NCI-H82 treated with DMSO at 0.1 percent for 48 hours (cell line): Measurements from ENCODE around the gene MVP.

Experiments
- DNase-seq: peaks from one replicate; lab custom pipeline; 2025; ENCODE audit not compliant: unreplicated experiment; lab: John Stamatoyannopoulos, UW

MVP gene

GRCh38 chr16:29804455-29805231, 15.6 kb upstream of the MVP start:
- DNase-seq: no peak

GRCh38 chr16:29805232-29806098, 14.8 kb upstream of the MVP start:
- peak; percentile 88 for DNase-seq

- peak; percentile 67 for DNase-seq
Measured at GRCh38 chr16:29806099-29806579, 14.1 kb upstream of the MVP start, which contains the start of gene MAZ. Gene MAZ, plus strand, starts transcription at chr16:29806529. Its CDS starts 173 bp downstream, at chr16:29806702.

GRCh38 chr16:29806641-29807425, 13.4 kb upstream of the MVP start:
- no peak for DNase-seq

DNA sequence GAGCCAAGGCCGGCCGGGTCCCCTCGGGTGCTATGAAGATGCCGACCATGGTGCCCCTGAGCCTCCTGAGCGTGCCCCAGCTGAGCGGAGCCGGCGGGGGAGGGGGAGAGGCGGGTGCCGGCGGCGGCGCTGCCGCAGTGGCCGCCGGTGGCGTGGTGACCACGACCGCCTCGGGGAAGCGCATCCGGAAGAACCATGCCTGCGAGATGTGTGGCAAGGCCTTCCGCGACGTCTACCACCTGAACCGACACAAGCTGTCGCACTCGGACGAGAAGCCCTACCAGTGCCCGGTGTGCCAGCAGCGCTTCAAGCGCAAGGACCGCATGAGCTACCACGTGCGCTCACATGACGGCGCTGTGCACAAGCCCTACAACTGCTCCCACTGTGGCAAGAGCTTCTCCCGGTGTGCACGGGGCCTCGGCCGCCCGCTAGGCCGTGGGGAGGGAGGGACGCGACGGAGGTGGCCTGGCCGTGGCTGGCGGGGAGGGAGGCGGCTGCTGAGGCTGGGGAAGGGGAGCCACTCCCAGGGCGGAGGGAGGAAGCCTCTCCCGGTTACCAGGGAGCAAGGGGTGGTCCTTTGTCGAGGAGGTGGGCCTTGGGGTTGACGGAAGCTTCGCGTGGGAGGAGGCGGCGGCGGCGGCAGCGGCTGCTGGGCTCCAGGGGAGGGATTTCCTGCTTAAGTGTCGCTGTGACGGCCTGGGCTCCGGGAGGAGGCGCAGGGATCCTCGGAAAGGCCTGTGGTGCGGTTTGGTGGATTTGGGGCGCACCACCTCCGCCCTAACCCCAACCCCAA, 12.6 kb upstream of the MVP start:
- peak; percentile 45 for DNase-seq

DNA sequence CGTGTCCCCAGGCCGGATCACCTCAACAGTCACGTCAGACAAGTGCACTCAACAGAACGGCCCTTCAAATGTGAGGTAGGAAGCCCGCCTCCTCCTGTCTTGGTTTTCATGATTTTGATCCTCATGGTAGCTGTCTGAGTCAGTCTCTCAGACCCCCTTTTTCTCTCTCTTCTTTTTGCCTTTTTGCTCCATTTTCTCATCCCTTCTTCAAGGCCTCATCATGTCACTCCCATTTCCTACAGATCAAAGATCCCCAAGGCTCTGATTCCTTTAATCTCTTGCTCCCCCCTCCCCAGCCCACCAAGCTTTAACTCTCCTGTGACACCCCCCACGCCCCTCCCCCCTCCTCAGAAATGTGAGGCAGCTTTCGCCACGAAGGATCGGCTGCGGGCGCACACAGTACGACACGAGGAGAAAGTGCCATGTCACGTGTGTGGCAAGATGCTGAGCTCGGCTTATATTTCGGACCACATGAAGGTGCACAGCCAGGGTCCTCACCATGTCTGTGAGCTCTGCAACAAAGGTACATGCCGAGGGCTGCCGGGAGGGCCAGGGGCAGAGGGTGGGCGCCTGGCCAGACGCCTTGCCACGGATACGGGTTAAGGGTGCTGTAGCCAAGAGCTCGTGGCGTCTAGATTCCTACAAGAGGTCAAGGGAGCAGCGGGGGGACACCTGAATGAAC, 11.9 kb upstream of the MVP start:
- DNase-seq: no peak

- DNase-seq: no peak
Measured at GRCh38 chr16:29809031-29809747, 11.1 kb upstream of the MVP start.

GRCh38 chr16:29809850-29810698, 10.2 kb upstream of the MVP start:
- no peak for DNase-seq

- DNase-seq: no peak
Measured at GRCh38 chr16:29810699-29811169, 9.5 kb upstream of the MVP start.

DNA sequence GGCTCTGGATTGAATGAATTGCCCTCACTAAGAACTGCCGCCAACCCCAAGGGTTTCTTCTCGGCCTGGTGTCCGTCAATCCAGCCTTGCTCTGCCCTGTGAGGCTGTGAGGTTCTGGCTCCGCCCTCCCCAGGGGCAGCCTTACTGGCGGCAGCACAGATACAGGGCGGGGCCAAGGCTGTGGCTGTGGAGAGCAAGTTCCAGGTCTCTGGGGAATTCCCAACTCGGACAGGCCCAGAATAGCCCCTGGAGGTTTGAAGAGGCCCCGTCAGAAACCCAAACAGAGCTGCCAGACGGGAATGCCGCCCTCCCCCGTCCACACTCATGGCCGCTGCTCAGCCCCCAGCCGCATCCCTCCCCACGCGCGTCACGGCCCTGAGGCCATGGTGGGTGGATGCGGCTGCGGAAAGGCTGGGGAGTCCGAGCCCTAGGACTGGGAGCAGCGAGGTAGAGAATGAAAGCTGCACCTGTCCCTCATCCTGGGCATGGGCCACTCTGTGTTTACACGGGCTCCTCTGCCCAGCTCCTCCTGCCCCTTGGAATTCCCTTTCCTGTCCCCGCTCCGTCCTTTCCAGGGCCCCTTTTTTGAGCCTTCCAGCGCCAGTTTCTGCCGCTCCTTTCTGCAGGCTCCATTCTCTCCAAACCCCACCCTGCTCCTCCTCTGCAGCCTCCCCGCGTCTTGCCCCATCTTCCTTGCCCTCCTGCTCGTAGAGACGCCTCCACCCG, 8.9 kb upstream of the MVP start:
- peak; percentile 87 for DNase-seq

- DNase-seq: peak; percentile 62
Measured at GRCh38 chr16:29811896-29812665, 8.2 kb upstream of the MVP start, which contains the start of gene PRRT2. Gene PRRT2, plus strand, starts transcription at chr16:29812193. Its CDS starts 862 bp downstream, at chr16:29813055.

DNA sequence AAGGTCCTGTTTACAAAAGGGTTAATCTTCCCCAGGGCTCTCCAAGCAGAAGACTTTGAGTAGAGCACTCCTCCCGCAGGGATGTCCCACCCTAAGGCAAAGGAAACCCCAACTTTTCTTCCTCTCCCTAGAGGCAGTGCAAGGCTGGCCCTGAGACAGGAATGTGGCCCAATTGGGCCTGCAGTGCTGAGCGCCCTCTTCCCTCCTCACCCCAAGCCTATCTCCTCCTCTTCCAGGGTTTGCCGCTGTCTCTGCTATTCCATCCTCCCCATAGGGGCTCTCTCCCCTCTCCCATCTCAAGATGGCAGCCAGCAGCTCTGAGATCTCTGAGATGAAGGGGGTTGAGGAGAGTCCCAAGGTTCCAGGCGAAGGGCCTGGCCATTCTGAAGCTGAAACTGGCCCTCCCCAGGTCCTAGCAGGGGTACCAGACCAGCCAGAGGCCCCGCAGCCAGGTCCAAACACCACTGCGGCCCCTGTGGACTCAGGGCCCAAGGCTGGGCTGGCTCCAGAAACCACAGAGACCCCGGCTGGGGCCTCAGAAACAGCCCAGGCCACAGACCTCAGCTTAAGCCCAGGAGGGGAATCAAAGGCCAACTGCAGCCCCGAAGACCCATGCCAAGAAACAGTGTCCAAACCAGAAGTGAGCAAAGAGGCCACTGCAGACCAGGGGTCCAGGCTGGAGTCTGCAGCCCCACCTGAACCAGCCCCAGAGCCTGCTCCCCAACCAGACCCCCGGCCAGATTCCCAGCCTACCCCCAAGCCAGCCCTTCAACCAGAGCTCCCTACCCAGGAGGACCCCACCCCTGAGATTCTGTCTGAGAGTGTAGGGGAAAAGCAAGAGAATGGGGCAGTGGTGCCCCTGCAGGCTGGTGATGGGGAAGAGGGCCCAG, 7.3 kb upstream of the MVP start:
- DNase-seq: no peak

DNA sequence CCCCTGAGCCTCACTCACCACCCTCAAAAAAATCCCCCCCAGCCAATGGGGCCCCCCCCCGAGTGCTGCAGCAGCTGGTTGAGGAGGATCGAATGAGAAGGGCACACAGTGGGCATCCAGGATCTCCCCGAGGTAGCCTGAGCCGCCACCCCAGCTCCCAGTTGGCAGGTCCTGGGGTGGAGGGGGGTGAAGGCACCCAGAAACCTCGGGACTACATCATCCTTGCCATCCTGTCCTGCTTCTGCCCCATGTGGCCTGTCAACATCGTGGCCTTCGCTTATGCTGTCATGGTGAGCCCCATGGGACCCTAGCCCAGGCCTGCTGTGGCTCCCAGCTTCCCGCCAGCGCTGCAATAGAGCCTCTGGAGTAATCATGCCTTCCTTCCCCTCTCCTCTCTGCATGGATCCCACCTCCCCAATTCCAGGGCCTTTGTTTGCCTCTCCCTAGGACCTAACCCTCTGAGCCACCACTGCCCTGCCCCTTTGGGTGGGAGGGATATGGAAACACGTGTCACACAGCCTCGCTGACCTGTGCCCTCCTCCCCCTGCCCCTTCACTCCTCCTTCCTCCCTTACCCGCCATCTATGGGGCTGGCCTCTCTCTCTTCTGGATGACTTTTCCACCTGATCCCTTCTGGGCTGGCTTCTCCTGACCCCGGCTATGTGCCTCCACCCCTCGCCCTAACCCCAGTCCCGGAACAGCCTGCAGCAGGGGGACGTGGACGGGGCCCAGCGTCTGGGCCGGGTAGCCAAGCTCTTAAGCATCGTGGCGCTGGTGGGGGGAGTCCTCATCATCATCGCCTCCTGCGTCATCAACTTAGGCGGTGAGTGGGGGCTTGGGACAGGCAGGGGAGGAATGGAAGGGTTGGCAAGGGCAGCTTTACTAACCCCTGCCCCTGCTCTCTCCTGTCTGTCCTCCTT, 6.4 kb upstream of the MVP start:
- no peak for DNase-seq

DNA sequence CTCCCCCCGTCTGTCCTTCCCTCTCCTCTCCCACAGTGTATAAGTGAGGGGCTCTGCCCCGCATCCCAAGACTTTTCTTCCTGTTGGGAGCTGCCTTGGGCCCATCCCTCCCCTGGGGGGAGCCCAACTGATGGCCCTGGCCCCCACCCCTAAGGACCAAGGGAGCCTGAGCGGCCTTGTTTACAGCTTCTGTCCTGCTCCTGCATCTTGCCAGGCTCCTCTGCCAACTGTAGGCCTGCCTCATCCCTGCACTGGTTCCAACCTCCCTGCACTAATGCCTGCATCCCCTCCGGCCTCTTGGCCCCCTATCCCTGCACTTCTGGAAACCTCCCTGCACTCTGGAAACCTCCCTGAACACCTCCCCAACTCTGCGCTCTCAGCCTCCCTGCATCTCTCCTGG, 5.7 kb upstream of the MVP start:
- no peak for DNase-seq
